GM18517 (cell line): Measurements from ENCODE around the gene SLC17A9.
"Not testable (repeated sequence)": the region's sequence is repeated elsewhere in the genome, so short reads cannot be mapped to it uniquely, and the experiment has no call there.

ENCODE experiments used
- ATAC-seq: cut with Tn5 transposase; IDR thresholded peaks from one replicate; pipeline ENCODE4 v1.9.1; 2021; ENCODE audit warnings: mild to moderate bottlenecking, moderate library complexity; ENCODE audit not compliant: unreplicated experiment

SLC17A9 gene

DNA sequence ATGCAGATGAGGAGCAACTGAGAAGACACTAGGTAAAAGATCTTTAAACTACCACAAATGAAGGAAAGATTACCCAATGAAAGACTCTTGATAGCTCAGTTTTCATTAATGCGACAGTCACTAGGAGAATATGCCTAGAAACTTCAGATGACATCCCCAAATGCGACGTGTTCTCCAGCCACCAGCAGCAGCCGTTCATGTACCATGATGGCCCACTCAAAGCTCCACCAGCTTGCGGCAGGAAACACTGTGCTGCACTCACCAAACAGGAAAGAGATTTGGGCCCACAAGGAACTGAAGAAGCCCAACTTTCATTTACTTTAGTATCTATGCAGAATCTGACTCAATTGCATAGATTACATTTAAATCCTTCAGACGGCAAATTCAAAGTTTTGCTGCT lies 33.7 kb upstream of the SLC17A9 start:
- no peak for ATAC-seq

DNA sequence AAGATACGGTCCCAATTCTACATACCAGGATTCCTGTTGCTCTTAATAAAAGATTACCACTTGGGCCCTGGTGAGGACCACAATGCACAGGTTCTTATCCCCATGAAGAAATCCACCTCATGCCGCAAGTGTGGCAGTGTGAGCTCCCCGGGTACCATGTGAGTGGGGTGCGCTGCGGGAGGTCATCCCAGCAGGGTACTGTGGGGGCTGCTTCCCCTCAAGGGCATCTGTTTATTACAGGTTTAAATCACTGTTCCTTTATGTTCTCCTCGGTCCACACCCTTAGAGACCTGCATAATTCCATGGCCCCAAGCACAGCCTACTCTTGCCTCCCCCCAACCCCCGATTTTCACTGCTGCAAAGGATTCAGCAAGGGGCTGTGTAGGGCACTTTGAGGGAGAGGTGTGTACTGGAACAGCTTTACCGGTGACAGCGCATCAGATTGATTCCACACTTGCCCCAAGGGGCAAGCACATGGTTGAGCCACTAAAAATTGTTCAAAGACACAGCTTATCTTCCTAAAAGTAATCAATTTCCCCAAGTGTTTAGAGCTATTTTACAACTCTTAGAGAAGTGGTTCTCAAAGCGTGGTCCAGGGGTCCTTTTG lies 32.4 kb upstream of the SLC17A9 start:
- ATAC-seq: no peak

DNA sequence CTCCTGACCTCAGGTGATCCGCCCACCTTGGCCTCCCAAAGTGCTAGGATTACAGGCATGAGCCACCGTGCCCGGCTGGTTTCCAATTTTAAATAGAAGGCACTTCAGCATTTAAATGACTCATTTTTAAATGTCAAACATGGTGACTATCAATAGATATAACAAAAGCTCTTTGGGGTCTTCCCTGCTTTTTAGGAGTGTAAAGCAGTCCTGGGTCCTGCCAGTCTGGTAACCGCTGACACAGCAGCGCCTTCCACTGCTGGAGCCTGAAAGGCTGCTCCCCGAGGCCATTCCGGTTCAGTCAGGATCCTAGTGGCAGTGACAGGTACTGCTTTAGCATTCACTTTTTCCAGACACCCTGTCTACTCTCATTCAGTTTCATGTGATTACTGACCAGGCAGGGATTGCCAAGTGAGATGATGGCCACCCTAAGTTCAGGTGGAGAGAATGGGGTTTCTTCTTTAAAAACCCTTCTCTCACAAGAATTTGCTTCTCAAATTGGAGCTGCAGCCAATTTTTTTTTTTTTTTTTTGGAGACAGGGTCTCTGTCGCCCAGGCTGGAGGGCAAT lies 31.3 kb upstream of the SLC17A9 start:
- ATAC-seq: no peak

DNA sequence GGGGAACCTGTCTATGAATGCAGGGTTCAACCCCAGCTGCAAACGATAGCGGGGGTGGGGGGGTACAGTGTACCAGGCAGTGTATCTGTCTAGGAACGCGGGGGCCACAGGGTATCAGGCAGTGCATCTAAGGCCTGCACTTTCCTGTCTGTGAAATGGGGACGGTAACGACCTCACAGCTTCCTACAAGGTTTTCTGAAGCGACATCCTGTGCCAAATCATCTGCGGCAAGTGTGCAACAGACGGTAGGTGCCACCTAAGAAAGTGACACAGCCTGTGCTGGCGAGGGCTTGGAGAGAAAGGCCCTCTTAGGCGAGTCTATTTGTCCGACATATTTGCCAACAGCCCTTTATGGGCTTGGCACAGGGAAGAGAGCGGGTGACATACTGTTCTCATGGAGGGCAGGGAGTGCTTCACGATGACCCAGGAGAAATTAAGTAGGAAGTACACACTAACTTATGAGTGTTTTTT lies 30.0 kb upstream of the SLC17A9 start:
- no peak for ATAC-seq

DNA sequence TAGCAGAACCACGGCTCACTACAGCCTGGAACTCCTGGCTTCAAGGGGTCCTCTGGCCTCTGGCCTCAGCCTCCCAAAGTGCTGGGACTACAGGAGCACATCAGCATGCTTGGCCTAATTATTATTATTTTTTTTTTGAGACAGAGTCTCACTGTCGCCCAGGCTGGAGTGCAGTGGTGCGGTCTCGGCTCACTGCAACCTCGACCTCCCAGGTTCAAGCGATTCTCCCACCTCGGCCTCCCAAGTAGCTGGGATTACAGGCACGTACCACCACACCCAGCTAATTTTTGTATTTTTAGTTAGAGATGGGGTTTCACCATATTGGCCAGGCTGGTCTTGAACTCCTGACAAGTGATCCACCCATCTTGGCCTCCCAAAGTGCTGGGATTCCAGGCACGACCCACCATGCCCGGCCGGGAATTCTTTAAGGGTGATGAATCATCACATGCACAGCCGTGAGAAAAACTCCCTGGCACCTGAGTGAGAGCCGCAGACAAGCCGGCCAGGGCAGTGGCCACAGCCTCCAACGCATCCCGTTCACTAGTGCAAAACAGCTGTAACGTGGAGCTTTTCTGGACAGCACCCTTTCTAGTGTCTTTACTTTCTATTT lies 29.3 kb upstream of the SLC17A9 start:
- not testable (repeated sequence) for ATAC-seq

DNA sequence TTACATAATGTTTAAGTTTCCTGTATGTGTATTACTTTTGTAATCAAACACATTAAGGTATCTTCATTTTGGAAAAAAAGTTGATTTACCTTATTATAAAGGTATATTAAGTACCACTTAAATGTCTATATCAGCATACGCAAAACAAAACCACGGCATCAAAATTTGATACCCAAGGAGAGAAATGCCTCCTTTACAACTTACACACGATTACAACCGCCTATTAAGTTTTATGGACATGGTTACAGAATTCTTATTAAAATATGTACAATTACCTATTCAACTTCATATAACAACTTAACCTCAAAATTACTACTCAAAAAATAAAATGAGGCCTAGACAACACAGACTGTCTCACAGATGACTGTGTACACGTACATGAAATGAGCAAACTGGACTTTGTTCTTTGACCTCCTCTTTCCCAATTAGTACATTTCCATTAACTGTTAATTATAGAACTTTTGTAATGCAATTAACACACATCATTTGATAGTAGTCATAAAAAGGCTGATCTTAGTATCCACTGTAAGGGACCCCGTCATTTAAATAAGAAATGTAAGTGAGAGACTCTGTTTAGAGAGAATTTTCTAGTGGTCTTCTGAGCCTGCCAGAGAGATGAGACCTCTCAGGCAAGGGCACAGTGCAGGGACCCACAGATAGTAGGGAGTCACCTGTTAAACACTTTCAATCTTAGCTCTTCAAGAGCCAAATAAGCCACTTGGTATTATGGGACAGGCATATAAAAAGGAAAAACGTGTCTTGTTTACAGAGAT lies 28.7 kb upstream of the SLC17A9 start:
- ATAC-seq: no peak

DNA sequence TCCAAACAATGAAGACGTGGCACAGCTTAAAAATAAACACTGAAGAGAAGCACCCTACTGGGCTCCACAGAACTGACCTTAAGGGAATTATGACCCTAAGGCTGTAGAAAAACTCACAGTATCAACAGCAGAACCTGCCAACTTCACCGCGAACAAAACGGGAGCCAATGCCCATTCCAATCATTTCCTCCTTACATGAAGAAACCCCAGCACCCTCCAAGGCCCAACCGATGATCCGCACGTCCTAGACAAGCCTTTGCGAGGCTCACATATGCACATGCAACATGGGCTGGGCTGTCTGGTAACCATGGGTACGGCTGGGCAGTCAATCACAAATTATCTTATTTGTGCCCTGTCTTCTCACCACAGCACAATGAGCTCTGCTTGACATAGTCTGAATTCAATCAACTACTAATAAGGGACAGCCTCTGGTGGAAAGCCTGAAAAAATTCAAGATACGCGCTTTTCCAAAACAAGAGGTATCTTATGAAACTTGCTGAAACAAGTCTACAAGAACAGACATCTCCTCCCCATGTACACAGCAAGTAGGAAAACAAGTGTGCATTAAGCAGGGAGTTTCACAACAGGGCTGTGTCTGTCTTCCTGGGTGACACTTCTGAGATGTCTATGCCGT lies 27.9 kb upstream of the SLC17A9 start:
- ATAC-seq: no peak

GRCh38 chr20:62925076-62925419 lies 27.5 kb upstream of the SLC17A9 start:
- ATAC-seq: no peak

DNA sequence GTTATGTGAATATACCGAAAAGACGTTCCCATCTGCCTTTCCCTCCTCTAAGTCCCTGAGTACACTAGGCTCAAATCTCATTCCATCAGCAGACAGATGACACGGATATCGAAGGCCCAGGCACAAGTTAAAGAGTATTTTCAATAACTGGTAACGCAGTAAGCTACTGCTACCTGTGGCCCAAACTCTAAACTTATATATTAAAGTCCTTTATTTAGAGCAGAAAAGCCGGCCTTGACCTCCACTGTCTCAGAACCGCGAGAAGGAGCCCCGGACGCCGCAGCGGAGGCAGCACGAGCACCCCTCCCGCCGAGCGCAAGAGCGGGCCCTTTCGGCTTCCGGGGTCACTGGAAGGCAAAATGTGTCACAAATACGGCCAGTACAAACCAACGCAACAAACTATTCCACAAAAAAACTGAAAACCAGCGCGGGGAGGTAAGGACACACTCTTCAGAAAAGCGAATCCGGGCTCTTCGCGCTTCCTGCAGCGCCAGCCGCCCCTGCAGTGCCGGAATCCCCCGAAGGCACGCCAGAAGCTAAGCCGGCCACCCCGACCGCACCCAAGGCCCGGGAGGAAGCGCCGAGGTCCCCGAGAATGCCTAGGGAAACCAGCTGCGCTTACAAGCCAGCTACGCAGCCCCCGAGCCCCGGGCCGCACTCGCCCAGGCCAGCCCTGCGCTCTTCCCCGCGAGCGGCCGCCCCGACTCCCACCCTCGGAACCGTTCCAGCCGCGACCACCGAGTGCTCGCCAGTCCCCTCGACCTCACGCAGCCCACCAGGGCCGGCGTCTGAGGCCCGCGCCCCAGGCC lies 26.9 kb upstream of the SLC17A9 start:
- ATAC-seq: peak; percentile 15

GRCh38 chr20:62926229-62927127 lies 26.0 kb upstream of the SLC17A9 start, which contains the start of gene DIDO1:
DIDO1 (minus strand) TSS chr20:62926505.
- ATAC-seq: peak; percentile 62

DNA sequence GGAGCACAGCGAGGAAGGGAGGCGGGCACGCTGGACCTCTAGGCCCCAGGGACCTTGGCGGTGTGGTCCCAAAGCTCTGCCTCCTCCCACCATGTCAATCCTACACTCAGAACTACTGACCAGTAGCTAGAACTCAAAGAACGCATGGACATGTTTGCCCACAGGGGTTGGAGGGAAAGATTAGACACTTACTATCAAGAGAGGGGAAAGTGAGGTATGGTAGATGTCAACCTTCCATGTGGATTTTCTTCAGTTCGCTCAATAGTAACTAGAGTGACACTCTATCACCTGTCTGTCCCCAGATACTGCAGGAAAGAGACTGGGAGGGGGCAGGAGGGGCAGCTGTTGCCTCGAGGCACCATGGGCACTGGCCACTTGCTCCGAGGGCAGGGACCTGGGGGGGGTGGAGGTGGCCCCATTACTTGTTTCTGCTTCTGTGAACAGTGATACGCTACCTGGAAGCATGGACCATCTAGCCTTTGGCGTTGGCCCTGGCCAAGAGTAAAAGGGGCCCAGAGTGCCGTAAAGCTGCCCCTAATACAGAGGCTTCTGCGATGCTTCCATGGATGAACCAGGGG lies 25.3 kb upstream of the SLC17A9 start:
- ATAC-seq: no peak

- ATAC-seq: no peak
Measured at GRCh38 chr20:62928246-62928939, 24.1 kb upstream of the SLC17A9 start.

DNA sequence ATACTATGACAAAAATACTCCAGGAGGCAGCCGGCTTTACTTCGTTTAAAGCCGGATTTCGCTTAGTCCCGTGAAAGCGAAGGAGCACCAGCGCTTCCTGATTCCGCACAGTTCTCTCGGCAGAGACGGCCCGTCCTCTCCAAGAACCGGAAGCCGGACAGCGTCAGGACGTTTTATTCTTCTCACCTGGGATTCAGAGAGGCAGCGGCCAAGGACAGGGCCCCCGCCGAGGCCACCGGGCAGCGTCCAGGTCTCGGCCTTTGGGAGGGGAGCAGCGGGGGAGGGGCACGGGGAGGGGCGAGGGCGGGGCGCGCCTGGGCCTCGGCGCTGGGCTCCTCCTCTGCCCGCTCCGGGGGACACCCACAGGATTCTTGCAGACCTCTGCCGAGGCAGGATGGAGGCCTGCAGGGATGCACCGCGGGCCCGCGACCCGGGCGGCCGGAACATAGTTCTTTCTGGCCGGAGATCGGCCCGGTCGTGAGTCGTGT lies 23.4 kb upstream of the SLC17A9 start:
- no peak for ATAC-seq

- ATAC-seq: no peak
Measured at GRCh38 chr20:62931464-62931863, 21.0 kb upstream of the SLC17A9 start.

- no peak for ATAC-seq
Measured at GRCh38 chr20:62933966-62934365, 18.5 kb upstream of the SLC17A9 start.

GRCh38 chr20:62935204-62935967 lies 17.1 kb upstream of the SLC17A9 start:
- no peak for ATAC-seq

GRCh38 chr20:62935968-62936585 lies 16.4 kb upstream of the SLC17A9 start:
- ATAC-seq: no peak
